GM12878 (cell line): ENCODE measurements around the gene HOXC5. TPM values are rescaled to one million over a fixed set of nuclear protein-coding genes. Genes with fewer than 3 reads are reported as not detected.
A peak's percentile ranks its signal among the peaks of the same experiment; 100 is the strongest.

Experiments
- ATAC-seq: fragments of 200-7000 bp; cut with Tn5 transposase; 3 replicates; pipeline ENCODE4 v1.9.1; 2020; ENCODE audit warnings: mild to moderate bottlenecking, moderate library complexity
- BruUV-seq: library from RNA; stranded (reverse); fragments of 400-500 nt; replicated peaks from 2 replicates; lab custom pipeline; 2021; lab: Mats Ljungman, UMichigan
- CTCF ChIA-PET: fragments of 300-600 bp; sonication (Branson Sonifier 250); formaldehyde crosslinking; extraction: SDS; loops from one replicate; lab custom pipeline; 2021; ENCODE audit warnings: inconsistent platforms; lab: Yijun Ruan, JAX
- POLR2A ChIA-PET: fragments of 350-600 bp; formaldehyde crosslinking; extraction: SDS; loops from one replicate; lab custom pipeline; 2021; ENCODE audit warnings: inconsistent platforms; lab: Charles Lee
- RAD21 ChIA-PET: fragments of 300-600 bp; sonication (Branson Sonifier 250); formaldehyde crosslinking; loops from one replicate; lab custom pipeline; 2023; ENCODE audit warnings: antibody characterized with exemption; ENCODE audit not compliant: unreplicated experiment; lab: Charles Lee
- SMC1A ChIA-PET: fragments of 300-600 bp; sonication (Branson Sonifier 250); formaldehyde crosslinking; loops from one replicate; lab custom pipeline; 2023; ENCODE audit not compliant: unreplicated experiment, uncharacterized antibody; lab: Charles Lee
- DNase-seq: peaks from one replicate; pipeline ENCODE4 v3.0.0-alpha.2; 2011; ENCODE audit warnings: low read depth, low spot score
- FAIRE-seq: peaks from 3 replicates; lab custom pipeline; 2011; peaks lifted over from hg19 to GRCh38; lab: Jason Lieb, UNC
- H2AFZ ChIP-seq: 2 replicates; pipeline ENCODE4 v1.6.0; 2011; ENCODE audit warnings: low read depth, low read length, control low read depth; ENCODE audit not compliant: control insufficient read depth
- H3K27ac ChIP-seq: 2 replicates; pipeline ENCODE4 v1.5.1; 2011; ENCODE audit warnings: control low read depth; ENCODE audit not compliant: control insufficient read depth, insufficient read depth
- H3K27me3 ChIP-seq, 2 experiments: replicated peaks in 1 of 2; 2 replicates each; pipeline versions ENCODE4 v1.6.0 to v1.6.1; 2011; ENCODE audit warnings: low read length in 1 of 2; ENCODE audit not compliant: control insufficient read depth in 2 of 2, insufficient read depth in 2 of 2
- H3K36me3 ChIP-seq, 2 experiments: 2 replicates each; pipeline ENCODE4 v1.5.1; 2011; ENCODE audit warnings: low read length in 1 of 2; ENCODE audit not compliant: control insufficient read depth in 2 of 2, insufficient read depth in 2 of 2
- H3K4me1 ChIP-seq: 2 replicates; pipeline ENCODE4 v1.6.1; 2011; ENCODE audit warnings: mild to moderate bottlenecking, low read length, moderate library complexity, mixed read lengths; ENCODE audit not compliant: control insufficient read depth, insufficient read depth
- H3K4me2 ChIP-seq: 2 replicates; pipeline ENCODE4 v1.6.0; 2011; ENCODE audit warnings: control low read depth; ENCODE audit not compliant: control insufficient read depth, insufficient read depth
- H3K4me3 ChIP-seq: fragments of 200-600 bp; sonication (generic); 2 replicates; pipeline ENCODE4 v1.5.1; 2016
- H3K79me2 ChIP-seq: 2 replicates; pipeline ENCODE4 v1.6.0; 2011; ENCODE audit warnings: low read length; ENCODE audit not compliant: control insufficient read depth, insufficient read depth
- H3K9ac ChIP-seq: 2 replicates; pipeline ENCODE4 v1.8.0; 2011; ENCODE audit warnings: low read length, control low read depth, mixed read lengths; ENCODE audit not compliant: control insufficient read depth, insufficient read depth
- H3K9me3 ChIP-seq: replicated peaks from 3 replicates; pipeline ENCODE4 v1.5.1; 2011; ENCODE audit warnings: mild to moderate bottlenecking, low read length; ENCODE audit not compliant: control insufficient read depth, insufficient read depth
- H4K20me1 ChIP-seq: 2 replicates; pipeline ENCODE4 v1.6.0; 2011; ENCODE audit not compliant: control insufficient read depth, insufficient read depth
- BMI1 ChIP-seq: fragments of 450-650 bp; IDR thresholded peaks from 2 replicates; pipeline ENCODE4 v1.6.1; 2016; ENCODE audit warnings: mild to moderate bottlenecking, moderate library complexity, borderline replicate concordance
- CHD1 ChIP-seq: IDR thresholded peaks from 2 replicates; pipeline ENCODE4 v1.6.1; 2012; ENCODE audit warnings: low read depth, low read length, improper control_type of control experiment
- EZH2 ChIP-seq: IDR thresholded peaks from 2 replicates; pipeline ENCODE4 v1.6.1; 2012; ENCODE audit warnings: low read depth, mild to moderate bottlenecking, control low read depth, inconsistent platforms, low read length, borderline replicate concordance; ENCODE audit not compliant: control insufficient read depth
- RFX5 ChIP-seq: IDR thresholded peaks from 2 replicates; pipeline ENCODE4 v1.6.1; 2011; ENCODE audit warnings: low read depth, low read length, improper control_type of control experiment
- ZNF687 ChIP-seq: fragments of 450-650 bp; IDR thresholded peaks from 2 replicates; pipeline ENCODE4 v1.6.1; 2017; ENCODE audit warnings: mild to moderate bottlenecking, moderate library complexity
- WGBS: methylation state at CpG from one replicate; pipeline ENCODE4 v1.1.6; 2016; ENCODE audit warnings: low lambda C conversion rate; ENCODE audit not compliant: insufficient replicate concordance, insufficient coverage; ENCODE audit errors: missing lambda C conversion rate; 5-methylcytosine and 5-hydroxymethylcytosine counted together
- in situ Hi-C: fragments of 300-500 bp; cut with MboI; formaldehyde crosslinking; loops from 9 replicates; pipeline ENCODE4 v1.14.3; 2018; ENCODE audit warnings: mixed read lengths
- intact Hi-C: fragments of 100-400 bp; cut with micrococcal nuclease; formaldehyde crosslinking; loops from one replicate; pipeline ENCODE4 v1.14.2; 2022; ENCODE audit not compliant: unreplicated experiment
- polyA plus RNA-seq, 11 experiments: library from polyadenylated mRNA; depleted of rRNA in 4 of 11; unstranded in 6 of 11; stranded (reverse) in 5 of 11; fragments of >200 nt; fragmentation: Nextera tagmentation in 4 of 11; fragmentation: Illumina TruSeq in 1 of 11; extraction: Ambion mirVana in 4 of 11; extraction: Trizol in 1 of 11; gene quantifications; 1 replicate in 1 of 11; 2 replicates in 10 of 11; pipeline versions ENCODE4 v1.2.1 to v1.2.3, GENCODE V29; 2011 to 2016; ENCODE audit warnings: inconsistent platforms in 2 of 11, missing spikeins in 2 of 11, low read depth in 1 of 11
- total RNA-seq, 4 experiments: library from RNA; depleted of rRNA in 3 of 4; stranded (reverse); fragments of >200 nt in 3 of 4; fragmentation: Illumina TruSeq in 1 of 4; extraction: Trizol in 1 of 4; gene quantifications; 2 replicates each; pipeline versions ENCODE4 v1.2.1 to v1.2.3, GENCODE V29; 2013 to 2021

The HOXC5 gene
- total and polyA plus RNA-seq, 10 of the 15 experiments (the other 5 are each of a cell fraction or from before 2014, with no cell fraction given) = 0.11 TPM; not detected in 9

- Histone ChIP-seq H3K27ac (no peak overlapping the region), H3K4me3 (no peak overlapping the region; the same call in 1 of the 2 replicates), H3K79me2 (no peaks in the 10 kb centered on the region), H3K27me3 (peaks cover 31 to 53% of the 10 kb centered on the region in 2 experiments), H3K36me3 (no peaks in the 10 kb centered on the region), H2AFZ (no peak overlapping the region), H3K4me2 (no peak overlapping the region), H3K9me3 (no peaks in the 10 kb centered on the region), H3K9ac (no peak overlapping the region), H3K4me1 (peaks cover 7% of the 10 kb centered on the region), H4K20me1 (no peaks in the 10 kb centered on the region)
- FAIRE-seq = no peak
- ATAC-seq = no peak
- ChIA-PET CTCF (interaction anchor here (1.3 to 2.0 kb wide), 3 partner anchors 10 to 200 kb away, joined by 3 to 6 read pairs (median 6); partner anchors contain the start of gene HOXC10), SMC1A (interaction anchor here (1.2 to 1.5 kb wide), 2 partner anchors 197 to 230 kb away, joined by 3 to 4 read pairs; no protein-coding TSS in a partner anchor), POLR2A (interaction anchor here (1.3 kb wide), 1 partner anchor 9 kb away, joined by 3 read pairs; no protein-coding TSS in a partner anchor), RAD21 (interaction anchor here (0.8 kb wide), 2 partner anchors 10 to 196 kb away, joined by 3 to 4 read pairs; partner anchors contain the start of gene HOXC10)
- intact Hi-C loops = no loop called here
- in situ Hi-C loops = no loop called here
- TF ChIP-seq BMI1 (no peak), RFX5 (no peak), ZNF687 (no peak), CHD1 (no peak), EZH2 (peak; percentile 76; the same call in 1 of the 2 replicates)
- no peak for DNase-seq
- BruUV-seq = no TSS peak
- 7% methylated on average over 13 of the region's 17 CpGs for WGBS
Observed at GRCh38 chr12:53995002-53995377, 37.9 kb upstream of the HOXC5 start.
